HEK293T (cell line): ENCODE measurements around the gene TXNL1.

Experiments used
- ARNT ChIP-seq: fragments of 450-650 bp; IDR thresholded peaks from 2 replicates; pipeline ENCODE4 v1.6.1; 2017; ENCODE audit warnings: mild to moderate bottlenecking
- BHLHE40 ChIP-seq: fragments of 450-650 bp; IDR thresholded peaks from 2 replicates; pipeline ENCODE4 v1.6.1; 2016; ENCODE audit warnings: mild to moderate bottlenecking, moderate library complexity, borderline replicate concordance
- FOXK2 ChIP-seq: fragments of 450-650 bp; IDR thresholded peaks from 2 replicates; pipeline ENCODE4 v1.6.1; 2016; ENCODE audit warnings: mild to moderate bottlenecking
- NFRKB ChIP-seq: fragments of 450-650 bp; IDR thresholded peaks from 2 replicates; pipeline ENCODE4 v1.6.1; 2016; ENCODE audit warnings: mild to moderate bottlenecking, moderate library complexity
- SUZ12 ChIP-seq: fragments of 450-650 bp; IDR thresholded peaks from 2 replicates; pipeline ENCODE4 v1.6.1; 2016; ENCODE audit warnings: mild to moderate bottlenecking
- TARDBP ChIP-seq: fragments of 450-650 bp; IDR thresholded peaks from 2 replicates; pipeline ENCODE4 v1.6.1; 2016

DNA sequence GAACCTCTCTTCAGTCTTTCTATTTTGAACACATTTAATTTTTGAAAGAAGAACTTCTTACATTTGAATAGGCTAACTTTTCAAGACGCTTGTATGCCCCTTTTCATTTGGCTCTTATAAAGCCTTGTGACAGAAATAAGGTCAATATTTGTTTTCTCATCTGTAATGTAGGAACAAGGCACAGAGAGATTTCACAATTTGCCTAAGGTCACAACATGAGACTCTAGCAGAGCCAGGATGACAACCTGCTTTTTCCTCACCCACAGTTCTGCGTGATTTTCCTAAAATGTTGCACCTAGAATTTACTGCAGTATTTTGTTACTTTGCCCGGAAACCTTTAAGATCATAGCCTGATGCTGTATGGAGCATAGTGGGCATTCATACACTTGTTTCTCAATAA, 67.4 kb downstream of the TXNL1 start:
- TF ChIP-seq SUZ12: no peak
- TF ChIP-seq ARNT: no peak
- TF ChIP-seq TARDBP: no peak
- TF ChIP-seq FOXK2: no peak
- no peak for TF ChIP-seq BHLHE40
- no peak for TF ChIP-seq NFRKB
